Effector memory CD4-positive, alpha-beta T cell (primary cell): ENCODE data around the gene ABLIM2.

ENCODE experiments used
- DNase-seq, 3 donors: peaks; one replicate each; pipeline ENCODE4 v3.0.0-alpha.2; 2020
- H3K27ac ChIP-seq: 2 replicates; pipeline ENCODE4 v1.7.0; 2013; ENCODE audit warnings: mild to moderate bottlenecking, low read length, moderate library complexity; ENCODE audit not compliant: insufficient read depth, poor library complexity, severe bottlenecking
- H3K27me3 ChIP-seq: replicated peaks from 2 replicates; pipeline ENCODE4 v1.7.0; 2013; ENCODE audit warnings: mild to moderate bottlenecking, low read length; ENCODE audit not compliant: insufficient read depth, control insufficient read depth, poor library complexity, severe bottlenecking
- H3K36me3 ChIP-seq: 2 replicates; pipeline ENCODE4 v1.7.0; 2013; ENCODE audit warnings: mild to moderate bottlenecking, low read length, moderate library complexity; ENCODE audit not compliant: control insufficient read depth, insufficient read depth
- H3K4me1 ChIP-seq: 2 replicates; pipeline ENCODE4 v1.7.0; 2013; ENCODE audit warnings: low read length, mild to moderate bottlenecking; ENCODE audit not compliant: control insufficient read depth, insufficient read depth, poor library complexity, severe bottlenecking
- H3K4me3 ChIP-seq: 2 replicates; pipeline ENCODE4 v1.7.0; 2013; ENCODE audit warnings: low read length, low read depth, mild to moderate bottlenecking; ENCODE audit not compliant: insufficient read depth, poor library complexity, severe bottlenecking
- H3K9me3 ChIP-seq: 2 replicates; pipeline ENCODE4 v1.7.0; 2013; ENCODE audit warnings: mild to moderate bottlenecking, low read length, moderate library complexity; ENCODE audit not compliant: control insufficient read depth

The ABLIM2 gene

GRCh38 chr4:7992846-7993245, 165.8 kb downstream of the ABLIM2 start:
- no peaks in the 10 kb centered on the region for H3K27me3 ChIP-seq
- H3K27ac ChIP-seq, result no peak overlapping the region
- H3K4me3 ChIP-seq, result no peak overlapping the region
- no peak for DNase-seq
- no peaks in the 10 kb centered on the region for H3K4me1 ChIP-seq
- no peaks in the 10 kb centered on the region for H3K9me3 ChIP-seq
- no peaks in the 10 kb centered on the region for H3K36me3 ChIP-seq

- no peaks in the 10 kb centered on the region for H3K27me3 ChIP-seq
- no peaks in the 10 kb centered on the region for H3K9me3 ChIP-seq
- H3K27ac ChIP-seq, result no peak overlapping the region
- no peaks in the 10 kb centered on the region for H3K36me3 ChIP-seq
- H3K4me1 ChIP-seq, result no peaks in the 10 kb centered on the region
- no peak overlapping the region for H3K4me3 ChIP-seq
- DNase-seq, result no peak
These were observed 167.7 kb downstream of the ABLIM2 start for GRCh38 chr4:7990807-7991459.

GRCh38 chr4:7989654-7990053, 169.0 kb downstream of the ABLIM2 start:
- no peak for DNase-seq
- Histone ChIP-seq H3K36me3 (no peaks in the 10 kb centered on the region), H3K4me3 (no peak overlapping the region), H3K27ac (no peak overlapping the region), H3K9me3 (no peaks in the 10 kb centered on the region), H3K27me3 (no peaks in the 10 kb centered on the region), H3K4me1 (no peaks in the 10 kb centered on the region)

GRCh38 chr4:7988437-7988836, 170.2 kb downstream of the ABLIM2 start:
- Histone ChIP-seq H3K27me3 (no peaks in the 10 kb centered on the region), H3K36me3 (no peaks in the 10 kb centered on the region), H3K27ac (no peak overlapping the region), H3K9me3 (no peaks in the 10 kb centered on the region), H3K4me1 (no peaks in the 10 kb centered on the region), H3K4me3 (no peak overlapping the region)
- DNase-seq, result no peak

GRCh38 chr4:7987148-7987989, 171.2 kb downstream of the ABLIM2 start:
- no peaks in the 10 kb centered on the region for H3K4me1 ChIP-seq
- H3K9me3 ChIP-seq, result no peaks in the 10 kb centered on the region
- peak; percentile 35 to 63 (median 40) for DNase-seq
- H3K27me3 ChIP-seq, result no peaks in the 10 kb centered on the region
- no peak overlapping the region for H3K4me3 ChIP-seq
- no peak overlapping the region for H3K27ac ChIP-seq
- no peaks in the 10 kb centered on the region for H3K36me3 ChIP-seq

- no peak overlapping the region for H3K4me3 ChIP-seq
- H3K4me1 ChIP-seq, result no peaks in the 10 kb centered on the region
- no peak for DNase-seq
- no peak overlapping the region for H3K27ac ChIP-seq
- H3K9me3 ChIP-seq, result no peaks in the 10 kb centered on the region
- H3K36me3 ChIP-seq, result no peaks in the 10 kb centered on the region
- H3K27me3 ChIP-seq, result no peaks in the 10 kb centered on the region
These were observed 172.6 kb downstream of the ABLIM2 start for GRCh38 chr4:7985891-7986441.

- H3K9me3 ChIP-seq, result no peaks in the 10 kb centered on the region
- no peak for DNase-seq
- H3K27me3 ChIP-seq, result no peaks in the 10 kb centered on the region
These were observed 173.5 kb downstream of the ABLIM2 start for GRCh38 chr4:7985072-7985471.

GRCh38 chr4:7984286-7984925, 174.2 kb downstream of the ABLIM2 start:
- H3K27ac ChIP-seq, result no peak overlapping the region
- H3K4me3 ChIP-seq, result no peak overlapping the region
- no peaks in the 10 kb centered on the region for H3K9me3 ChIP-seq
- DNase-seq, result no peak
- no peaks in the 10 kb centered on the region for H3K36me3 ChIP-seq
- H3K4me1 ChIP-seq, result no peaks in the 10 kb centered on the region
- no peaks in the 10 kb centered on the region for H3K27me3 ChIP-seq

More at GRCh38 chr4:7985072-7985471, 173.5 kb downstream of the ABLIM2 start:
- no peaks in the 10 kb centered on the region for H3K4me1 ChIP-seq
- H3K36me3 ChIP-seq, result no peaks in the 10 kb centered on the region
- no peak overlapping the region for H3K27ac ChIP-seq
- no peak overlapping the region for H3K4me3 ChIP-seq

- no peaks in the 10 kb centered on the region for H3K9me3 ChIP-seq
- H3K36me3 ChIP-seq, result no peaks in the 10 kb centered on the region
- no peak for DNase-seq
- no peaks in the 10 kb centered on the region for H3K27me3 ChIP-seq
- no peak overlapping the region for H3K27ac ChIP-seq
- no peak overlapping the region for H3K4me3 ChIP-seq
- no peaks in the 10 kb centered on the region for H3K4me1 ChIP-seq
These were observed 175.3 kb downstream of the ABLIM2 start for GRCh38 chr4:7983296-7983695.
